ENCODE measurements around the gene SEC14L5.
"Not testable (repeated sequence)": the region's sequence is repeated elsewhere in the genome, so short reads cannot be mapped to it uniquely, and the experiment has no call there.

SEC14L5 gene

DNA sequence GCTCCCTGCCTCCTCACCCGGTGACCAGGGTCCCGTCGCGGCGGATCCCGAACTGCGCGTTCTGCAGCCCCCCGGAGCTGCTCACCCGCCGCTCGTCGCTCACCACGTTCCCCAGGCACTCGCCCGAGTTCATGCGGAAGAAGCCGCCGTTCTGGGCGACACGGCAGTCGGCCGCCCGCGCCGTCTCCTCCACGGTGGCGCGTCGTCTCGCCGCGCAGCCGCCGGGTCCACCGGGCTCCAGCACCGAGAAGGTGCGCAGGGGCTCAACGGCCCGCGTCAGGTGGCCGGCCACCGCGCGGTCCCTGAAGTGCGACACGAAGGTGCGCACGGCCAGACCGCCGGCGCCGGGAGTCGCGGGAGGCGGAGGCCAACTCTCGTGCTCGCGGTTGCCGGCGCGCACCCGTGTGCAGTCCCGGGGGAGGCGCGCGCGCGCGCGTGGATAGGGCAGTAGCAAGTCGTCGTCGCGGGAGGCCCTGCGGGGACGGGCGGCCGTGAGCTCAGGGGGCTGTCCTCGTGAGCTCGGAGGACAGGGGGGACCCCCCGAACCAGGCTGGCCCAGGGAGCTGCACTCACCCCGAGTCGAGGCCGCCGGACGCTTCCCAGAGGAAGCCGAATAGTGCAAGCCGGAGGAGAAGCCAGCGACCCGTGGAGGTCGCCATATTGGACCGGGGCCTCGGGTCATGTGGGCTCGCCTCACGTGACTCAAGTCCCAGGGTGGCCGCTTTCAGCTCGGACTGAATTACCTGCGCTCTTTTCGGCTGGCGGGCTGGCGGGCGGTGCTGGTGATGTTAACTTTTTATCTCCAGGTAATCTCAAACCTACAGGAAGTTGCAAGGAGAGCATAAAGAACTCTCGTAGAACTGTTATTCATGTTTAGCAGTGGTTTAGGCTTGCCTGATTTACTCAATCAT, 75.4 kb downstream of the SEC14L5 start, which contains the start of gene NAGPA:
Gene NAGPA (minus strand): TSS at position 680 of the 911 bp plus-strand sequence. CDS start 21 bp downstream, at position 659.
- Mint-ChIP-seq H3K4me3 (peak within 1 kb of the TSS; percentile 86), H3K4me1 (peaks cover 26% of the 10 kb centered on the region), H3K36me3 (ENCODE audit: insufficient read depth) (peaks cover 18% of the 10 kb centered on the region), H3K27me3 (no peaks in the 10 kb centered on the region), H3K9me3 (no peaks in the 10 kb centered on the region), H3K27ac (ENCODE audit: low read depth) (peak within 1 kb of the TSS; percentile 94)
- DNase-seq (ENCODE audit: low spot score in 2 of 2) (peak; percentile 72 to 74), ATAC-seq (replicated peaks; ENCODE audit: extremely low read depth, poor library complexity, severe bottlenecking) (peak; percentile 93)

DNA sequence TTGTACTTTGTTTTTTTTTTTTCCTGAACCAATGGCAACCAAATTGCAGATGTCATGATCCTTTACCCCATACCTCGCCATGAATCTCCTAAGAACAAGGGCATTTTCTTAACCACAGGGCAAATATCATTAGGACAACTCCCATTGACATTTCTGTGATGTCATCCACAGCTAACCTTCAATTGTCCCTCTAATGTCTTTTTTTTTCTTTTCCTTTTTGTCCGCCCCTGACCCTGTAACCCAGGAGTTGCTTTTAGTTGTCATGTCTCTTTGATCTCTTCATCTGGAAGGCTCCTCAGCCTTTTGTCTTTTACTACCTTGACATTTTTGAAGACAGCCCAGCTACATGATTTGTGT, 76.0 kb downstream of the SEC14L5 start:
- H3K9me3 Mint-ChIP-seq: no peaks in the 10 kb centered on the region
- no peaks in the 10 kb centered on the region for H3K27me3 Mint-ChIP-seq

DNA sequence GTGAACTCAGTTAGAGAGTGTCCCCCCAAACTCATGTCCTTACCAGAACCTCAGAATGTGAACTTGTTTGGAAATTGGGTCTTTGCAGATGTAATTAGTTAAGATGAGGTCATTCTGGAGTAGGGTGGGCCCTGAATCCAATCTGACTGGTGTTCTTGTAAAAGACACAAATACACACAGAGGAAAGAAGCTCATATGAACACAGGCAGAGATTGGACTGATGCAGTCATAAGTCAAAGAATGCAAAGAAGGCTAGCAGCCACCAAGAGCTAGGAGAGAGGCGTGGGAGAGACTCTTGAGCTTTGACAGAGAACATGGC, 77.7 kb downstream of the SEC14L5 start:
- H3K27ac Mint-ChIP-seq (ENCODE audit: low read depth): no peak overlapping the region
- H3K36me3 Mint-ChIP-seq (ENCODE audit: insufficient read depth): peaks cover 18% of the 10 kb centered on the region
- H3K4me1 Mint-ChIP-seq: peaks cover 26% of the 10 kb centered on the region
- H3K9me3 Mint-ChIP-seq: no peaks in the 10 kb centered on the region
- DNase-seq (ENCODE audit: low spot score in 2 of 2) (no peak), ATAC-seq (replicated peaks; ENCODE audit: extremely low read depth, poor library complexity, severe bottlenecking) (no peak)
- H3K4me3 Mint-ChIP-seq: no peak overlapping the region
- H3K27me3 Mint-ChIP-seq: peaks cover 4% of the 10 kb centered on the region

More for the DNA sequence above, 76.0 kb downstream of the SEC14L5 start:
- H3K4me1 Mint-ChIP-seq: peaks cover 26% of the 10 kb centered on the region
- peaks cover 18% of the 10 kb centered on the region for H3K36me3 Mint-ChIP-seq (ENCODE audit: insufficient read depth)
- H3K4me3 Mint-ChIP-seq: peak overlapping the region; percentile 86
- DNase-seq (ENCODE audit: low spot score in 2 of 2) (no peak), ATAC-seq (replicated peaks; ENCODE audit: extremely low read depth, poor library complexity, severe bottlenecking) (no peak)
- peak overlapping the region; percentile 94 for H3K27ac Mint-ChIP-seq (ENCODE audit: low read depth)

DNA sequence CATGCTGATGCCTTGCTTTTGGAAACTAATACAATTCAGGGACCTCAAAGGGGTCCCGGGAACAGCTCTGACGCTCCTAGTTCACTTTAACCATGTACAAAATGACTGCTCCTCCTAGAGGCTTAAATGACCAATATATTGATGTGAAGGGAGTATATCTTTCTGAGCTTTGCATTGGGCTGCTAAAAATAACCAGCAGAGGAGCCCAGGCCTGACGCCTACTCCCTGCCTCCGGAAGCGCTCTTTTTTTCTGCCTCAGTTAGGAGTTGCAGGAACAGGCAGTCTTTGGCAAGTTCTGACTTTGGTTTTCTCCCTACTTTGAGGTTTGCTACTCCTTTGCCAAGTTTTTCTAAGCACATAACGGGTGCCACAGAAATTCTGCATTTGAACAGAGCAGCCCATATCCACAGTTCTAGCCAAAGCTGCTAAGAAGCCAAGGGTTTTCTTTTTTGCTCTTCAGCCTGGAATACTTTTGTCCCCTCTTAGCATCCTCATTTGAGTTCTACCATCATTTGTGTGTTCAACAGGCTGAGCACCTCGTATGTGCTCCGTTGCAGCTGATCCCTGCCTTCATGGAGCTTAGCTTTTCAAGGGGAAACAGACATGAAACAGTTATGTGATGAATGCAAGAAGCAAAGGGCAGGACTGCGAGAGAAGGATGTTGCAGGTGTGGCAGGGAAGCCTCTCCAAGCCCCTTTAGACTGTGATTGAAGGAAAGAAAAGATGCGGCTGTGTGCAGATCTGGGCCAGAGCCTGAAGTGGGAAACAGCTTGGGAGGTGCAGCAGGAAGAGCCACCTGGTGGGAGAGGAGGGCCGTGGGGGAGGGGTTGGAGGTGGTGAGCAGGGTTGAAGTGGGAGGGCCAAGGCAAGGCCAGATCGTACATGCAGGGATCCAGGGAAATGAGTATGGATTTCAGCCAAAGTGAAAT, 78.4 kb downstream of the SEC14L5 start:
- no peak for DNase-seq (ENCODE audit: low spot score in 2 of 2)
- H3K27me3 Mint-ChIP-seq: peaks cover 10% of the 10 kb centered on the region
- no peaks in the 10 kb centered on the region for H3K9me3 Mint-ChIP-seq
- peaks cover 18% of the 10 kb centered on the region for H3K36me3 Mint-ChIP-seq (ENCODE audit: insufficient read depth)
- H3K4me1 Mint-ChIP-seq: peaks cover 21% of the 10 kb centered on the region
- H3K27ac Mint-ChIP-seq (ENCODE audit: low read depth): no peak overlapping the region
- no peak for ATAC-seq (replicated peaks; ENCODE audit: extremely low read depth, poor library complexity, severe bottlenecking)
- H3K4me3 Mint-ChIP-seq: no peak overlapping the region

DNA sequence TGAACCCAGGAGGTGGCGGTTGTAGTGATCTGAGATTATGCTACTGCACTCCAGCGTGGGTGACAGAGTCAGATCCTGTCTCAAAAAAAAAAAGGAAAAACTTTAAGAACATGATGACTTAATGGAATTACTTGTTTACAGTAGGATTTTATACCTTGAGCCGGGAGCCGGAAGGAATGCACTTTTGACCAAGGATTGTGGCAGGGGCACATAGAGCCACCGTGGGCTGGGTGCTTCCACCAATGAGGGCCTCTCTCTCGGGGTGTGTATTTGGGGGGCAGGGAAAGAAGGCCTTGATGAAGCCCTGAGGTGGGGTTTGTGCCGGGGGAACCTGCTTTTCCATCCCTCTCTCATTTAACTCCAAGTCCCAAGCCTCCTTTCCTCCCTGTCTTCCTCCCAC, 82.3 kb downstream of the SEC14L5 start:
- DNase-seq (ENCODE audit: low spot score in 2 of 2) (no peak), ATAC-seq (replicated peaks; ENCODE audit: extremely low read depth, poor library complexity, severe bottlenecking) (no peak)
- peaks cover 12% of the 10 kb centered on the region for H3K27me3 Mint-ChIP-seq
- no peaks in the 10 kb centered on the region for H3K4me1 Mint-ChIP-seq
- H3K4me3 Mint-ChIP-seq: no peak overlapping the region
- H3K9me3 Mint-ChIP-seq: no peaks in the 10 kb centered on the region
- H3K36me3 Mint-ChIP-seq (ENCODE audit: insufficient read depth): peaks cover 3% of the 10 kb centered on the region
- H3K27ac Mint-ChIP-seq (ENCODE audit: low read depth): no peak overlapping the region

DNA sequence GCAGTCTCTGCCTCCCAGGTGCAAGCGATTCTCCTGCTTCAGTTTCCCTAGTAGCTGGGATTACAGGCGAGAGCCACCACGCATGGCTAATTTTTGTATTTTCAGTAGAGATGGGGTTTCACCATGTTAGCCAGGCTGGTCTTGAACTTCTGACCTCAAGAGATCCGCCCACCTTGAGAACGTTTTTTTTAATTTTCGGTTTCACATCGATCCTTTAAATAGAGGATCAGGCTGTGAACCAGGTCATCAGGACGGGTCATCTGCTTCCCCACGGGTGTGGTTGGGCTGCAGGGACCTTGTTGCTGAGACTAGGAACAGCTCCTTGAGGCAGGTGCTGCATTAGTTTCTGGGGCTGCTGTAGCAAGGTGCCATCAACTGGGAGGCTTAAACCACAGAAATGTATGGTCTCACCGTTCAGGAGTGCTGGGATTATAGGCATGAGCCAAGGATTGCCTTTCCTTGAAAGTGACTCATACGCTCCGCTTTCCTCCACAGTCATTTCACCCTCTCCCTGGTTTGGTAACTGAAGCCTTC, 83.5 kb downstream of the SEC14L5 start:
- H3K27ac Mint-ChIP-seq (ENCODE audit: low read depth): no peak overlapping the region

DNA sequence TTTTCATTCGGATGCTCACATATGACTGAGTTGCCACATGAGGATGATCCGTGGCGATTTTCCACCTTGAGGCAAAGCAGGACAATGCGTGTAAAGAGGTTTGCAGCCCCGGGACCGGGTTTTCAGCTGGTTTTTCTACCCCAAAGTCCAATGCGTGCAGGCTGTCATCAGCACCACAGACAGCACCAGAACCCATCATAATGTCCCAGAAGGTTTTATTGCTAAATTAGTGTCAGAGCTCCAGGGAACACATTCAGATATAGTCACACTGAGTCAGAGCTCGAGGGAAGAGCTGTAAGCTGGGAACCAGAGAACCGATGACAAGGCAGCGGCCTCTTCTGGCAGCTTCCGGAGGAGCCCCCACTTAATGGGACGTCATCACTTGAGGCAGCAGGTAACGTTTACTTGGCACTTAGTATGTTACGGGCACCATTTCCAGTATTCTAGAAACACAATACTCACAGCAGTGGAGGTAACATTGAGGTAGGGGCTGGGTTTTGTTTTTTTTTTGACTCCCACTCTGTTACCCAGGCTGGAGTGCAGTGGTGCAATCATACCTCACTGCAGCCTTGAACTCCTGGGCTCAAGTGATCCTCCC, 84.5 kb downstream of the SEC14L5 start:
- DNase-seq (ENCODE audit: low spot score in 2 of 2): no peak
- Mint-ChIP-seq H3K4me1 (no peaks in the 10 kb centered on the region), H3K27me3 (peaks cover 23% of the 10 kb centered on the region), H3K36me3 (ENCODE audit: insufficient read depth) (peaks cover 2% of the 10 kb centered on the region), H3K9me3 (no peaks in the 10 kb centered on the region), H3K27ac (ENCODE audit: low read depth) (no peak overlapping the region), H3K4me3 (no peak overlapping the region)
- ATAC-seq (replicated peaks; ENCODE audit: extremely low read depth, poor library complexity, severe bottlenecking): no peak

More for the DNA sequence above, 83.5 kb downstream of the SEC14L5 start:
- no peak overlapping the region for H3K4me3 Mint-ChIP-seq
- no peaks in the 10 kb centered on the region for H3K4me1 Mint-ChIP-seq
- DNase-seq (ENCODE audit: low spot score in 2 of 2): no peak
- no peaks in the 10 kb centered on the region for H3K9me3 Mint-ChIP-seq
- ATAC-seq (replicated peaks; ENCODE audit: extremely low read depth, poor library complexity, severe bottlenecking): no peak
- peaks cover 2% of the 10 kb centered on the region for H3K36me3 Mint-ChIP-seq (ENCODE audit: insufficient read depth)
- peaks cover 13% of the 10 kb centered on the region for H3K27me3 Mint-ChIP-seq

DNA sequence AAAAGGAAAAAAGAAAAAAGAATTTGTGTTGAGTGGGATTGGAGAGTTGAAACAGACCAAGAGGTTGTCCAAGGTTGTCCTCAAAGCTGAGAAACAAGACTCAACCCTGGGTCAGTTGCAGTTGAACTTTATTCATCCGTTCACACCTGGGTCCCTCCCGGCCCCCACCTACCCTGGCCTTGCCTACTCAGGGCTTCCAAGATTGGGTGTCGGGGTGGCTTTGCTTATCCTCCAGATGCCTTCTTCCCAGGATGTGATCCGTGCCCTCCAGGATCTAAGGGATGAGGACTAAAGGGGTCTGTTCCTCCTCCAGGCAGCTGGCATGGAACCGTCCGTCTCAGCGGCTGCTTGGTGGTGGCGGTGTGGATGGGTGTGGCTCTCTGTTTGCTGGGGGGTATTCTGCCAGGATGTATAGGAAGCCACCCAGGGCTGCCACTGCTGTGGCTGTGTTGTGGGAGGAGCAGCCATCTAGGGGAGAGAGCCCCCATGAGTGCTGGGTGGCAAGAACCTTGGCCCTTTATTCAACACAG, 85.9 kb downstream of the SEC14L5 start:
- Mint-ChIP-seq H3K4me3 (no peak overlapping the region), H3K36me3 (ENCODE audit: insufficient read depth) (peaks cover 2% of the 10 kb centered on the region), H3K27ac (ENCODE audit: low read depth) (no peak overlapping the region), H3K27me3 (peaks cover 23% of the 10 kb centered on the region), H3K9me3 (no peaks in the 10 kb centered on the region), H3K4me1 (no peaks in the 10 kb centered on the region)
- DNase-seq (ENCODE audit: low spot score in 2 of 2) (no peak), ATAC-seq (replicated peaks; ENCODE audit: extremely low read depth, poor library complexity, severe bottlenecking) (no peak)

DNA sequence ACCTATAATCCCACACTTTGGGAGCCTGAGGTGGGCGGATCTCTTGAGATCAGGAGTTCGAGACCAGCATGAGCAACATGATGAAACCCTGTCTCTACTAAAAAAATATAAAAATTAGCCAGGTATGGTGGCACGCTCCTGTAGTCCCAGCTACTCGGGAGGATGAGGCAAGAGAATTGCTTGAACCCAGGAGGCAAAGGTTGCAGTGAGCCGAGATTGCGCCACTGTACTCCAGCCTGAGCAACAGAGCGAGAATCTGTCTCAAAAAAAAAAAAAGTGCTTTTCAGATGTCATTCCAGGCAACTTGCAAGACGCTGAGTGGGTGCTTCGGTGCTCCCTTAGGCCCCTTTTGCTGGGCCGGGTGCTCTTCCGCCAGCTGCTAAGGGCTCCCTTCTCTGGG, 86.5 kb downstream of the SEC14L5 start:
- H3K27ac Mint-ChIP-seq (ENCODE audit: low read depth); ATAC-seq (replicated peaks; ENCODE audit: extremely low read depth, poor library complexity, severe bottlenecking); H3K9me3 Mint-ChIP-seq; H3K4me1 Mint-ChIP-seq; H3K4me3 Mint-ChIP-seq; DNase-seq (ENCODE audit: low spot score in 2 of 2); H3K36me3 Mint-ChIP-seq (ENCODE audit: insufficient read depth): not testable (repeated sequence)
- H3K27me3 Mint-ChIP-seq: peaks cover 23% of the 10 kb centered on the region

DNA sequence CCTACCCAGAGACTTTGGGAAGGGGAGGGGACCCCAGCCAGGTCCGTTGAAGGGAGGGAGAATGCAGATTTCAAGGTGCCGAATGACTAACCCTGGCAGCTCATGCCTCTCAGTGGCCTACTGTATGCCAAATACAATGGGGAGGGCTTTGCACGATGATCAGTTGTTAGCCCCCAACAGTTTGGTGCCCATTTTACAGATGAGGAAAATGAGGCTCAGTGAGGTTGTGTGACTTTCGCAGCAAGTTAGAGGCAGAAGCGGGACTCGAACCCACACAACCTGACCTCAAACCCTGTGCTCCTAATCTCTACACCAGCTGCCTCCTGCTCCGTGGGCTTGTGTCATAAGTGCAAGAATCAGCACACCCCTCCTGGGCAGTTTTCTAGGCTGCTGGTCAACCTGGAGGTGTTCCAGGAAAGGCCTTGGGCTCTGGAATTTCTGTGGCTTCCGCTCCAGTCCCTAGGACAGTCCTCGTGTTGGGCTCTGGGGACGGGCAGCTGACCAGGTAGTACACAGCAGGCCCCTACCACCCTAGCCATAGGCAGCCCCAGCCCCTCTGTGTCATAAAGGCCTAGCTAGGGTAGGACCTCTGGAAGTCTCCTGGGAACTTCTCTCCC, 87.5 kb downstream of the SEC14L5 start:
- DNase-seq (ENCODE audit: low spot score in 2 of 2) (no peak), ATAC-seq (replicated peaks; ENCODE audit: extremely low read depth, poor library complexity, severe bottlenecking) (no peak)
- Mint-ChIP-seq H3K4me3 (no peak overlapping the region), H3K27ac (ENCODE audit: low read depth) (no peak overlapping the region), H3K36me3 (ENCODE audit: insufficient read depth) (peaks cover 2% of the 10 kb centered on the region), H3K27me3 (peaks cover 21% of the 10 kb centered on the region), H3K4me1 (no peaks in the 10 kb centered on the region), H3K9me3 (no peaks in the 10 kb centered on the region)

DNA sequence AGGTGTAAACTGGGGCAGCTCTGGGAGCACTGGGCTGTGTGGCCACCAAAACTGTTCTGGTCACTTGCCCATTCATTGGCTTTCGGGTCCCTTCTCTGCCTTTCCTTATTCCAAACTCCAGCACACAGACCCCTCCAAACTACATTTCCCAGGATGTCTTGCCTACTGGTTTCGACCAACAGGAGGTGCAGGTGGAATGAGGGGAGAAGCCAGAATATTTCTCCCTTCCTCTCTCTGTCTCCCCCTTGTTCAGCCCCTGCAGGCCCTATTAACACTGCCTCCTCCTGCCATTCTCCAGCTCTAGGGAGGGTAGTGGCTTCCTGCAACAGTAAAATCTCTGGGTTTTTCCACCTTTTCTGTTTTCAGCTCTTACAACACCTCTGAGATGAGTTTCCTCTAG, 88.8 kb downstream of the SEC14L5 start:
- Mint-ChIP-seq H3K27ac (ENCODE audit: low read depth) (no peak overlapping the region), H3K4me1 (no peaks in the 10 kb centered on the region), H3K27me3 (peaks cover 11% of the 10 kb centered on the region), H3K36me3 (ENCODE audit: insufficient read depth) (no peaks in the 10 kb centered on the region), H3K4me3 (no peak overlapping the region), H3K9me3 (no peaks in the 10 kb centered on the region)
- ATAC-seq (replicated peaks; ENCODE audit: extremely low read depth, poor library complexity, severe bottlenecking) (no peak), DNase-seq (ENCODE audit: low spot score in 2 of 2) (no peak)
